ENCODE data around the gene GAL3ST1. TPM values are rescaled to one million over a fixed set of nuclear protein-coding genes. Genes with fewer than 3 reads are reported as not detected.

GAL3ST1 gene
- total and polyA plus RNA-seq, 9 donors = 1.1 to 4.1 (median 1.9) TPM; not detected in 1

DNA sequence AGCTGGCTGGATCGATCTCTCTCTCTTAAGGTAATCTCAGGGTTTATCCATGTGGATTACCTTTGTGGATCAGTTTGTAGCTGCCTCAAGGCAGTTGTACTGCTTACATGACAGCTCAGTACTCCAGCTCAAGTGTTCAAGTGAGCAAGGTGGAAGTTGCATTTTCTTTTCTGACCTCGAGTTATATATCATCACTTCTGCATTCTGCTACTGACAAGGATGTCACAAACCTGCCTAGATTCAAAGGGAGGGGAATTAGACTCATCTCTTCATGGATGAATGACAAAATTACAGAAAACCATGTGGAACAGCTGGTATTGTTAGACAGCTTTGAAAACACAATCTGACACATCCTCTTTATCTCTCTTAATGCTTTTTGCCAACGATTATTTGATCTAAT lies 26.5 kb upstream of the GAL3ST1 start:
- H3K4me3 ChIP-seq = no peak overlapping the region
- no peaks in the 10 kb centered on the region for H3K27me3 ChIP-seq
- no peaks in the 10 kb centered on the region for H3K9me3 ChIP-seq
- WGBS, 3 donors = 50 to 59% (median 50%) methylated on average over 3 of the region's 3 CpGs
- DNase-seq = no peak
- intact Hi-C loops (cut with DNase I) = no loop called here
- no peak overlapping the region for H3K27ac ChIP-seq
- H3K4me1 ChIP-seq (ENCODE audit: insufficient read depth) = peaks cover 3% of the 10 kb centered on the region
- H3K36me3 ChIP-seq = no peaks in the 10 kb centered on the region
- TF ChIP-seq POLR2A (IDR thresholded peaks at IDR 0.05) (no peak), EP300 (IDR thresholded peaks at IDR 0.05) (no peak)
- TF ChIP-seq, protein P1, sequence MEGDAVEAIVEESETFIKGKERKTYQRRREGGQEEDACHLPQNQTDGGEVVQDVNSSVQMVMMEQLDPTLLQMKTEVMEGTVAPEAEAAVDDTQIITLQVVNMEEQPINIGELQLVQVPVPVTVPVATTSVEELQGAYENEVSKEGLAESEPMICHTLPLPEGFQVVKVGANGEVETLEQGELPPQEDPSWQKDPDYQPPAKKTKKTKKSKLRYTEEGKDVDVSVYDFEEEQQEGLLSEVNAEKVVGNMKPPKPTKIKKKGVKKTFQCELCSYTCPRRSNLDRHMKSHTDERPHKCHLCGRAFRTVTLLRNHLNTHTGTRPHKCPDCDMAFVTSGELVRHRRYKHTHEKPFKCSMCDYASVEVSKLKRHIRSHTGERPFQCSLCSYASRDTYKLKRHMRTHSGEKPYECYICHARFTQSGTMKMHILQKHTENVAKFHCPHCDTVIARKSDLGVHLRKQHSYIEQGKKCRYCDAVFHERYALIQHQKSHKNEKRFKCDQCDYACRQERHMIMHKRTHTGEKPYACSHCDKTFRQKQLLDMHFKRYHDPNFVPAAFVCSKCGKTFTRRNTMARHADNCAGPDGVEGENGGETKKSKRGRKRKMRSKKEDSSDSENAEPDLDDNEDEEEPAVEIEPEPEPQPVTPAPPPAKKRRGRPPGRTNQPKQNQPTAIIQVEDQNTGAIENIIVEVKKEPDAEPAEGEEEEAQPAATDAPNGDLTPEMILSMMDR (IDR thresholded peaks at IDR 0.05) = no peak

DNA sequence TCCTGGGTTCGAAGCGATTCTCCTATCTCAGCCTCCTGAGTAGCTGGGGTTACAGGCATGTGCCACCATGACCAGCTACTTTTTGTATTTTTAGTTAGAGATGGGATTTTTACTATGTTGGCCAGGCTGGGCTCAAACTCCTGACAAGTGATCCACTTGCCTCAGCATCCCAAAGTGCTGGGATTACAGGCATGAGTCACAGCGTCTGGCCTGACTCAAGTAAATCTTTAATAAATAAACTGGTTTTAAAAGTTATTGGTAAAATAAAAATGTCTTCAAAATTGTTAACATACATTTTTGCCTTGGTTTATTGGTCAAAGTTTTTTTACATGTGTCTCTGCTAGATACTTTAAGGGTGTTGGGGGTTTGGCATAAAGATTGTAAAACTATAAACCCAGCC lies 24.5 kb upstream of the GAL3ST1 start:
- Histone ChIP-seq H3K4me1 (ENCODE audit: insufficient read depth) (no peaks in the 10 kb centered on the region), H3K36me3 (no peaks in the 10 kb centered on the region), H3K27me3 (no peaks in the 10 kb centered on the region), H3K27ac (no peak overlapping the region), H3K9me3 (no peaks in the 10 kb centered on the region), H3K4me3 (no peak overlapping the region)
- no peak for DNase-seq
- intact Hi-C loops (cut with DNase I) = loop anchor here in 1 of 4 donors (10.0 kb wide), 1 partner anchor 174 kb away; the partner anchor contains the start of gene MTFP1
- TF ChIP-seq EP300 (IDR thresholded peaks at IDR 0.05) (no peak), POLR2A (IDR thresholded peaks at IDR 0.05) (no peak)
- TF ChIP-seq, protein P1 (IDR thresholded peaks at IDR 0.05) = no peak
- WGBS, 3 donors = 85 to 94% (median 89%) methylated on average over 3 of the region's 3 CpGs

DNA sequence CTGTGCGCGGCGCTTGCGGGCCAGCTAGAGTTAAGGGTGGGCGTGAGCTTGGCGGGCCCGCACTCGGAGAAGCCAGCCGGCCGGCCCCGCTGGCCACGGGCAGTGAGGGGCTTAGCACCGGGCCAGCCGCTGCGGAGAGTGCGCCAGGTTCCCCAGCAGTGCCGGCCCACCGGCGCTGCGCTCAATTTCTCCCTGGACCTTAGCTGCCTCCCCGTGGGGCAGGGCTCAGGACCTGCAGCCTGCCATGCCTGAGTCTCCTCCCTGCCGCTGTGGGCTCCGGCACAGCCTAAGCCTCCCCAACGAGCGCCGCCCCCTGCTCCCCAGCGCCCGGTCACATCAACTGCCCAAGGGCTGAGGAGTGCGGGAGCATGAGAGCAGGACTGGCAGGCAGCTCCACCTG lies 22.4 kb upstream of the GAL3ST1 start:
- no peak for DNase-seq
- no peak overlapping the region for H3K4me3 ChIP-seq
- H3K36me3 ChIP-seq = no peaks in the 10 kb centered on the region
- intact Hi-C loops (cut with DNase I) = loop anchor here in 1 of 4 donors (10.0 kb wide), 1 partner anchor 172 kb away; the partner anchor contains the start of gene MTFP1
- H3K27me3 ChIP-seq = no peaks in the 10 kb centered on the region
- H3K4me1 ChIP-seq (ENCODE audit: insufficient read depth) = no peaks in the 10 kb centered on the region
- H3K9me3 ChIP-seq = no peaks in the 10 kb centered on the region
- TF ChIP-seq EP300 (IDR thresholded peaks at IDR 0.05) (no peak), POLR2A (IDR thresholded peaks at IDR 0.05) (no peak)
- TF ChIP-seq, protein P1 (IDR thresholded peaks at IDR 0.05) = no peak
- 87 to 93% (median 91%) methylated on average over 29 of the region's 29 CpGs for WGBS, 3 donors
- no peak overlapping the region for H3K27ac ChIP-seq

DNA sequence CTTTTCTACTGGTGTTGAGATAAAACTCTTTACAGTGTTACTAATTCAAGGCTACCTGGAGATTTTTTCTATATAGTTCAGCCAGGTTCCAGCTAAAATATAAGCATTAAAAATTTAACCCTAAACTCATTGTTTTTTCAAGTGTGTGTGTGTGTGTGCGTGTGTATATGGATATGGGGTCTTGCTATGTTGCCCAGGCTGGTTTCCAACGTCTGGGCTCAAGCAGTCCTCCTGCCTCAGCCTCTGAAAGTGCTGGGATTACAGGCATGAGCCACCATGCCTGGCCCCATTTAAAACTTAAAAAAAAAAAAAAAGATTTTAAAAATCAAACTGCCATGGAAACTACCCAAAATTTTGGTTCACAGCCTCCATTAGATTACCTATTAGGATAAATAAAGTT lies 21.7 kb upstream of the GAL3ST1 start:
- H3K36me3 ChIP-seq = no peaks in the 10 kb centered on the region
- no peaks in the 10 kb centered on the region for H3K4me1 ChIP-seq (ENCODE audit: insufficient read depth)
- no peaks in the 10 kb centered on the region for H3K27me3 ChIP-seq
- intact Hi-C loops (cut with DNase I) = loop anchor here in 1 of 4 donors (10.0 kb wide), 1 partner anchor 171 kb away; the partner anchor contains the start of gene MTFP1
- TF ChIP-seq EP300 (IDR thresholded peaks at IDR 0.05) (no peak), POLR2A (IDR thresholded peaks at IDR 0.05) (no peak)
- TF ChIP-seq, protein P1 (IDR thresholded peaks at IDR 0.05) = no peak
- no peaks in the 10 kb centered on the region for H3K9me3 ChIP-seq
- H3K27ac ChIP-seq = no peak overlapping the region
- DNase-seq = no peak
- WGBS, 3 donors = 58 to 66% (median 65%) methylated on average over 2 of the region's 2 CpGs
- no peak overlapping the region for H3K4me3 ChIP-seq

All from ovary (tissue), 9 donors.